Stimulated activated CD4-positive, alpha-beta T cell treated with anti-CD3 and anti-CD28 coated beads, Interleukin-2, amount 100 ng/mL, for 24 hours (primary cell): ENCODE data around the gene KIF13A.
"Not testable (repeated sequence)": the region's sequence is repeated elsewhere in the genome, so short reads cannot be mapped to it uniquely, and the experiment has no call there.

Experiments used
- DNase-seq, 2 donors: peaks; one replicate each; pipeline ENCODE4 v3.0.0-alpha.2; 2020

KIF13A gene

GRCh38 chr6:17842934-17843821, 144.3 kb downstream of the KIF13A start:
- no peak for DNase-seq

DNA sequence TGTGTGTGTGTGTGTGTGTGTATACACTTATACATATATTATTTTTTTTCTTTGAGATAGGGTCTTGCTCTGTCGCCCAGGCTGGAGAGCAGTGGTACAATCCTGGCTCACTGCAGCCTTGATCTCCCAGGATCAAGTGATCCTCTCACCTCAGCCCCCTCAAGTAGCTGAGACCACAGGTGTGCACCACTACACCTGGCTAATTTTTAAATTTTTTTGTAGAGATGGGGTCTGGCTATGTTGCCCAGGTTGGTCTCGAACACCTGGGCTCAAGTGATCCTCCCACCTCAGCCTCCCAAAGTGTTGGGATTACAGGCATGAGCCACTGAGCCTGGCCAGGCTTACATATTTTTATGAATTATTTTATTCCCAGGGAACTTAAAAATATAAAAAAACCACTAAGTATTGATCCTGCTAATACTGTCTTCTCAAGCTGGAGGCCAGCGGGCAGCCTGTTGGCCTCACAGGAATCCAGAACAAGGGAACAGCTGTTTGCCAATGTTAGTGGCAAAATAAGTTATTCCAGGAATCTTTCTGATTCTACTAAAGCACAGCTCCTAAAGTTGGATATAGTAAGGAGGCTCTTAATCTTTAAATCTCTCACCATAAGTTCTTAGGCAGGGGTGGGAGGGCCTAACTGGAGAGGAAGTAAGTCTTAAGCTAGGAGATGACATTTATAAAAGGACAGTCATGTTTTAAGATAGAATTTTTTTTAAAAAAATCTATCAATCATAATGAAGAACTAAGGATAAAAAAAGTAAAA, 145.2 kb downstream of the KIF13A start:
- no peak for DNase-seq

GRCh38 chr6:17839513-17840223, 147.8 kb downstream of the KIF13A start:
- no peak for DNase-seq

DNA sequence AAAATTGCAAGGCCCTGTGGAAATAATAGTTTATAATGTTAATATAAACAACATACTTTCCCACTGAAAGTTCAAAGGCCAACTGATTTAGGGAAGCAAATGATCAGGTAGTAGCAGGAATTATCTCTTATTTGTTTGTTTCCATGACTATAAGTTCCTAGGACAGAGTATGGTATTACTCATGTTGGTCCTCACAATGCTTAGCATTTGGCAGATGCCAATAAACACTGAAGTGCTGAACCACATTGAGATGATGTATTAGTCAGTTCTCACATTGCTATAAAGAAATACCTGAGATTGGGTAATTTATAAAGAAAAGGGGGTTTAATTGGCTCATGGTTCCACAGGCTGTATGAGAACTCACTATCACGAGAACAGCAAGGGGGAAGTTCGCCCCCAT, 151.1 kb downstream of the KIF13A start:
- DNase-seq, result no peak

DNA sequence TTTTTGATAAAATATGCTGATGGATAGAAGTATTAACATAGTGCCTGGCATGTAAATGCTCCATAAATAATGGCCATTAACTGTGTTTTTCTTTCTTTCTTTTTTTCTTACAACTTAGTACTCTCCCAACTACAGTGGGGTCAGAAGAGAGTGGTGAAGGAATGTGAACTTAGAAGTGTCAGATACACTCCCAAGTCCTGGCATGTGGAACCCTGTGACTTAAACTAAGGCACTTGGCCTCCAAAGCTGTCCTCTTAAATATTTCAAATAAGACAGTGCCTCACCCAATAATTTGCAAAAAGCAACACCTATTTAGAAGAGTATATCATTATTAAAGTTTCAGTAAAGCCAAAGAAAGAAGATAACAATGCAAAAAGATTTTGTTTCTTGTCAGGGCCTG, 151.7 kb downstream of the KIF13A start:
- no peak for DNase-seq

DNA sequence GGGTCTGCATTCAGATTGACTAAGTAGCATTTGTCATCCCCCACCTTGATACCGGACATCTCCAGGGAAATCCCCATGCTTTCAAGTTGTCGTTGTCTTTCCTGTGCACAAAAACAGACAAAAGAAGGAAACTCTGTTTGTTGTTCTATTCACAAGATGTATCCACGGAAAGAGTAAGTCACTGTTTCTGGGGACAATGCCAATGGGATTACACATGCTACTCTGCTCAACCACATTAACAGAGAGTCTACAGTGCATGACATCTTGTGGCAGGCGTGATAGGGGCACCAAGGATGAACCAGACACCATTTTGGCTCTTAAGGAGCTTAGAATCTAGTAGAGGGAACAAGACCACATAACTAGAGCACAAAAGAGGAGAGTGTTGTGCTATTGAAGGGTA, 156.3 kb downstream of the KIF13A start:
- DNase-seq, result no peak

GRCh38 chr6:17829905-17830304, 157.5 kb downstream of the KIF13A start:
- DNase-seq, result no peak

DNA sequence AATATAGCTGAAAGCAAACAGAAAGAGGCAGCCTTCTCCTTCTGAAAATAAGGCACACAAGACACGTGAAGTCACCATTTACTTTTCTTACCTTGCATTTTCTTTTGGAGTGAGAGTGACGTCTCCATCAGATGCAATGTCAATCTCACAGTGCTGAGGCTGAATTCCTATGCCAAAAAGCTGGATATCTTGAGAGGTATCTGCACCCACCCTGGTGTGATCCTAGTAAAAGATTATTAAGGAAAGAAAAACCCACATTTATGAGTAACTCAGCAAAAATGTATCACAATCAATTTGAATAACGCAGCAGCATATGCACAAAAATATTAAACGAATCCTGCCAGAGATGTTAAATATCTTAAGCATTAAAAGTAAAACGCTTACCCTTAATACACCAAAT, 159.3 kb downstream of the KIF13A start:
- DNase-seq, result no peak

DNA sequence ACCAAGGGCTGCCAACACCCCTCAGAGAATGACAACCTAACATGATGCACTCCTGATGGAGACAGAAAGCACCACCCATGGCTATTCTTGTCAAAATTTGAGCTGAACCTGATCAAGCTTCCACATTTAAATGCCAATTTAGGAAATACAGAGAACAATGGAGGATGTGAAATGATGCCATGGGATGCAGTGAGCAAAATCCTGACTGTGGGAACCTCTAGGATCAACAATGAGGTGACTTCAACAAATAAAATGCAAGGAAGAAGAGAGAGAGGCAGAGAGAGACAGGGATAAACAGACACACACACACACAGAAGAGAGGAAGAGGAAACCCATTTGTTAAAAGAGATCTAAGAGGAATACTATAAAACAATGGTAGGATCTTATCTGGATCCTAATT, 161.1 kb downstream of the KIF13A start:
- DNase-seq, result no peak

DNA sequence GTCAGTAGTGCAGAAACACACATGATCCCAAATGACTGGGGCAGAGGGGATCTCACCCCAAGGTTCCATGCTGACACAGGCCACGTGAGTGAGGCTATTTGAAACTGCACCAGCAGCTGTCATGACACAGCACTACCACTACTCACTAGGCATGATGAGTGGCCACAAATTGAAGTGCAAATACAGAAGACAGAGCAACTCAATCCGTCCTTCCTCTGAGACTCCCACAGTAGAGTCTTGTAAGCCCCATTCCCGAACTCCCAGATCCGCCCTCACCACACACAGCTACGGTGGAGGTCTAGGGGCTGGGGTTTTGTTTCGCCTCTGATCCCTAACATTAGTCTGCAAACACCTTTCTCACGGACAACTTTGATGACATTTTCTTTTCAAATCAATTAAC, 167.4 kb downstream of the KIF13A start:
- no peak for DNase-seq

GRCh38 chr6:17817763-17818162, 169.7 kb downstream of the KIF13A start:
- no peak for DNase-seq

DNA sequence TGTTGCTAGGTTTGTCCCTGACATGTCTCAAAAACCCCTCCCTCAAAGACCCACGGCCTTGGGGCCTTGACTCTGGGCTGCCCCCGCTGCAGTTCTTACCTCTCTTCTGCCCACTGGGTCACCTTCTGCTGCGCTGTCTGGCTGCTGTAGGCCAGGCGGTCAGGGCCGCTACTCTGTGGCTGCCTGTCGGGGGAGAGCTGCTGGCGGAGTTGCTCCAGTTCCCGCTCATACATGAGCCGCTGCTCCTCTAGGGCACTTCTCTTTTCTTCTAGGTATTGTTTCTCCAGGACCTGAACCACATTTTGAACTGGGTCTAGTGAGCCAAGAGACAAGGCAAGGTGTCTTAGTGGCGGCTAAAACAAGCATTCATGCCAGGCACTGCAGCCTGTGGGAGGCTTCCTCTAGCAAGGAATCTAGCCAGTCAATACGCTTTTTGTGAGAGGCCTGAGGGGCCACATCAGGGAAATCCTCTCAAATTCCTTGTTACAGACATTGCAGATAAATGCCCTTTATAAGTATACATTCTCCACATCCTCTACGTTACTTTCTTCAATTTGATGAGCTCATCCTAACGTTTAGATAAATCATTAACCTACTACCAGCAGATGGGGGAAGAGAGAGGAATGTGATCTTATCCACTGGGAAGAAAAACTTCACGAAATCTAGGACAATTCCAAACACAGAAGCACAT, 170.4 kb downstream of the KIF13A start:
- no peak for DNase-seq

DNA sequence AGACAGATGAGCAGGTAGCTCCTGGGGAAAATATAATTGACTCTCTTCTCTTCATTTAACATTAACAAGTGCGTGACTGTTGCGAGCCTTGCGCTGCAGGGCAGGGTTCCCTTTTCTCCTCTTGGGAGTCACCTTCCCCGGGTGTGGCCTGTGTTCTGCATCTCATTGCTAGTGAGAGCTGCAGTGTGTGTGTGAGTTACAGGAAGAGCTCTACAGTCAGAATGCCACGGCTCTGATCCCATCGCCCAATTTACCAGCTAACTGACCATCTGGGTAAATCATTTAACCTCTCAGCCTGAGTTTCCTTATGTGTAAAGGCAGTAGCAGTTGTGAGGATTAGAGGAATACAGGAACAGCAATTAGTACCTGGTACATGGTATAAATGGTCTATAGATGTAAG, 173.9 kb downstream of the KIF13A start:
- no peak for DNase-seq

DNA sequence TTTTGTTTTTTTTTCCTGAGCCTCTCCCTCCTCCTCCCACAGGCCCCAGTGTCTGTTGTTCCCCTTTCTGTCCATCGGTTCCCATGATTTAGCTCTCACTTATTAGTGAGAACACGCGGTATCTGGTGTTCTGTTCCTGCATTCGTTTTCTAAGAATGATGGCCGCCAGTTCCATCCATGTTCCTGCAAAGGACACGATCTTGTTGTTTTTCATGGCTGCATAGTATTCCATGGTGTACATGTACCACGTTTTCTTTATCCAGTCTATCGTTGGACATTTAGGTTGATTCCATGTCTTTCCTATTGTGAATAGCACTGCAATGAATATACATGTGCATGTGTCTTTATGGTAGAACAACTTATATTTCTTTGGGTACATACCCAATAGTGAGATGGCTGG, 175.1 kb downstream of the KIF13A start:
- no peak for DNase-seq

DNA sequence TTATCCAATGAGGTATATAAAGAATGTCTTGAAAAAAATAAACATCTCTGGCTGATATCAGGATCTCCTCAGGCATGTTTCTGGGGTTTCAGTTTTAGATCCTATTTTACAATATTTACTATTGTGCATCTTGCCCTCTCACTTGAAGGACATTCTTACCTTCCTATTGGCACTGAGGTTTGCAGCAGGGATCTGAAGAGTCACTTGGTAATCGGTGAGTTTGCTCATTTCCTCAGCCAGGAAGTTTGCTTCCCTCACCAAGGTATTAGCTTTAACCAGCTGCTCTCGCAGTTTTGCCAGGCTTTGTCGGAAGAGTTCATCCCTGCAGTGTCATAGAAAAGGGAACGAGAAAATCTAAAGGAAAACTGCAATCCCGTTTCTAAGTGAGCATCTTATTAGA, 178.8 kb downstream of the KIF13A start:
- no peak for DNase-seq

DNA sequence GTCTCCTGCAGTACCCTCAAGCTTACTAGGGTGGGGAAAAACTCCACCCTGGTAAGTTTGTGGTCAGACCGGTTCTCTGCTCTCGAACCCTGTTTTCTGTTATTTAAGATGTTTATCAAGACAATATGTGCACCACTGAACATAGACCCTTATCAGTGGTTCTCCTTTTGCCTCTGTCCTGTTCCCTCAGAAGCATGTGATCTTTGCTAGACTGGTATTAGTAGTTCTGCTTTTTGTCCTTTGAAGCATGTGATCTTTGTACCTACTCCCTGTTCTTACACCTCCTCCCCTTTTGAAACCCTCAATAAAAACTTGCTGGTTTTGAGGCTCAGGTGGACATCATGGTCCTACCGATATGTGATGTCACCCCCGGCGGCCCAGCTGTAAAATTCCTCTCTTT, 180.0 kb downstream of the KIF13A start:
- not testable (repeated sequence) for DNase-seq

GRCh38 chr6:17803409-17803808, 184.0 kb downstream of the KIF13A start:
- DNase-seq, result no peak

DNA sequence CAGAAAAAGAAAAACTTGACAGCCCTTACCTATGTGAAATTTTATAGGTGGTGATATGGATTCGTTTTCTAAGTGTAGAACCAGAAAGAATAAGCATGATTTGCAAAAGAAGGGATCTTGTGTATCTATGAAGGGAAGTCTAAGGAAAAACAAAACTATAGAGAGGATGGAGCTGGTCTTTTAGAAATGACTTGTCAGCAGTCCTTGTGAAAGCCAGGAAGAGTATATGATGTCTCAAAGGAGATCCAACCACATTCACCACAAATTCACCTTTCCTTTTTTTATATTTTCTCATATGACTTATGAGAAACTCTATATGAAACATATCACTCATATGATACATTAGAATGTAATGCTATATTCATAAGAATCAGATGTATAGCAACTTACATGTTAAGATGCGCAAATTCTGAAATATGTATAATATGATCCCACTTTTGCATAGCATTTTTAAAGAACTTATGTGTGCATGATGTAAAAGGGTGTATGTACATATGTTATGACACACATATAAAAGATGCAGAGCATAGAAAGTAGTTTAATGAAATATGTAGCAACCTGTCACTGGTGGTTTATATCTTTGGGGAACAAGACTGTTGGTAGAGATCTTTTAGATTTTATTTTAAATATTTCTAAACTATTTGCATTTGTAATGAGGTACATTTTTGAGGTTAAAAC, 188.8 kb downstream of the KIF13A start:
- DNase-seq, result no peak

DNA sequence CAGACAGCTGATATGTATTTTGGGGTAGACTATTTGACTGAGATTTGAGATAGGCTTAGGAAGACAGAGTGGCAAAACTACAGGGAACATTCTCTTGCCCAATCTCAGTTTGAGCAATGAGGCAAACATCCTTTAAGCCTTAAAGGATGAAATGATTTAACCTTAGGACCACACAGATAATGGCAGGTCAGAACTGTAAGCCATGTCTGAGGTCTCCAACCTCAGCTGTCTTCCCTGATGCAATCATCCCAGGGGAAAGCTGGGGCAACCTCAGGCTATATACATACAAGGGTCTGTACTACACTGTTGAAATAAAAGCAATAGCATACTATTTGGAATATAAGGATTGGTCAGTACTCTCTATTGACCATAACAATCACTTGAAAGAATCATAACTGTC, 196.9 kb downstream of the KIF13A start:
- DNase-seq, result no peak

DNA sequence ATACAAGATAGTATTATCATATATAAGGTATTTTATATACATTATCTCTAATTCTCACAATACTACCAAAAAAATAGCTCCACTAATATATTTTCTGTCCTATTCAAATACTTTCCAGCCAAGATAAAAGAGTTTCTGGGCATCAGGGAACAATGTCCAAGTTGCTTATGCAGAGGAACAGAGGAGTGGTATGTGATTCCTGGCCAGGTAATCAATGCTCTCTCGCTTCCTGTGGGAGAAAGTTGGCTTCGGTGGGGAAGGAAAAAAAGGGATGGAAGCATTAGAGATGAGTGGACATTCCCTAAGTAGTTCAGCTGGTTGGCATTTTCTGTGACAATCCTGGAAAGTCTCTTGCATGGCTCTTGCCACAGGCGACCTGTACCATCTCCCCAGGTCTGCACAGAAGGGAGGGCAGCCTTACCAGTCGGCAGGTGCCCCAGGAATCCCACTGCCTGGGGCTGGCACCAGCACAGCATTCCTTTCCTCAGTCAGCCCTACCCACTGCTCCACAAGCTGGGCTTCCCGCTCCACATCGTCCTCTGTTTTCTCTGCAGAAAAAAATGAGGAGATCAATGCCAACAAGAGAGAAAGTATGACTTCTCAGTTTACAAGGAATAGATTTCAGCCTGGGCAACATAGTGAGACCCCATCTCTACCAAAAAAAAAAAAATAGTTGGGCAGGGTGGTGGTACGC, 202.2 kb downstream of the KIF13A start:
- DNase-seq, result no peak

GRCh38 chr6:17780061-17780460, 207.4 kb downstream of the KIF13A start:
- DNase-seq, result no peak

DNA sequence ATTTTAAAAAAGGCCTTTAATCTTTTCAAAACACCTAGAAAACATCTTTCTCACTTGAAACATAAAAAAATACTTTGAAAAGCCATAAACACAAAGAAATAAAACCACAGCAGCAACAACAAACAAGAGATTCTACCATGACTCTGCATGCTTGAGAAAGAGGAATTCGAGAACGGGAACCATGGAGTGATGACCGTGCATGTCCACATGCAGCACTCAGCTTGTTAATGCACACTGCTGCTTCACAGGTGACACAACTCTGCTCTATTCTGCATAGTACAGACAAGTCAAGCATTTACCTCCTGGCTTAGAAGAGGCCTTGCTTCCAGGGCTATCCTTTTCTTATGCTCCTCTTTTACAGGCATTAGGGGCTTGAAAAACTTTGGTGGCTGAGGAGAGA, 215.8 kb downstream of the KIF13A start:
- DNase-seq, result no peak
